ENCODE data around the gene TMED6.

The TMED6 gene

GRCh38 chr16:69324013-69324531 lies 27.5 kb downstream of the TMED6 start:
- no peak for TF ChIP-seq CTCF (IDR thresholded peaks at IDR 0.05; ENCODE audit: insufficient read depth, low read depth, low read length, missing control alignments)
- no peak for DNase-seq (ENCODE audit: low read depth)
- no peak overlapping the region for H3K4me3 ChIP-seq (ENCODE audit: low read length)

GRCh38 chr16:69323415-69323814 lies 28.2 kb downstream of the TMED6 start:
- DNase-seq (ENCODE audit: low read depth): no peak
- TF ChIP-seq CTCF (IDR thresholded peaks at IDR 0.05; ENCODE audit: insufficient read depth, low read depth, low read length, missing control alignments): no peak
- H3K4me3 ChIP-seq (ENCODE audit: low read length): no peak overlapping the region

GRCh38 chr16:69322343-69322742 lies 29.2 kb downstream of the TMED6 start:
- H3K4me3 ChIP-seq (ENCODE audit: low read length): no peak overlapping the region
- no peak for TF ChIP-seq CTCF (IDR thresholded peaks at IDR 0.05; ENCODE audit: insufficient read depth, low read depth, low read length, missing control alignments)
- no peak for DNase-seq (ENCODE audit: low read depth)

GRCh38 chr16:69321080-69321479 lies 30.5 kb downstream of the TMED6 start:
- DNase-seq (ENCODE audit: low read depth): no peak
- TF ChIP-seq CTCF (IDR thresholded peaks at IDR 0.05; ENCODE audit: insufficient read depth, low read depth, low read length, missing control alignments): no peak
- H3K4me3 ChIP-seq (ENCODE audit: low read length): no peak overlapping the region

- no peak overlapping the region for H3K4me3 ChIP-seq (ENCODE audit: low read length)
- no peak for DNase-seq (ENCODE audit: low read depth)
- no peak for TF ChIP-seq CTCF (IDR thresholded peaks at IDR 0.05; ENCODE audit: insufficient read depth, low read depth, low read length, missing control alignments)
Measured at GRCh38 chr16:69320740-69321073, 30.9 kb downstream of the TMED6 start.

- H3K4me3 ChIP-seq (ENCODE audit: low read length): no peak overlapping the region
- no peak for DNase-seq (ENCODE audit: low read depth)
- no peak for TF ChIP-seq CTCF (IDR thresholded peaks at IDR 0.05; ENCODE audit: insufficient read depth, low read depth, low read length, missing control alignments)
Measured at GRCh38 chr16:69319826-69320739, 31.5 kb downstream of the TMED6 start.

- no peak for DNase-seq (ENCODE audit: low read depth)
- no peak overlapping the region for H3K4me3 ChIP-seq (ENCODE audit: low read length)
- no peak for TF ChIP-seq CTCF (IDR thresholded peaks at IDR 0.05; ENCODE audit: insufficient read depth, low read depth, low read length, missing control alignments)
Measured at GRCh38 chr16:69319381-69319780, 32.2 kb downstream of the TMED6 start.
